ENCODE data around the gene RANGAP1.

The RANGAP1 gene

DNA sequence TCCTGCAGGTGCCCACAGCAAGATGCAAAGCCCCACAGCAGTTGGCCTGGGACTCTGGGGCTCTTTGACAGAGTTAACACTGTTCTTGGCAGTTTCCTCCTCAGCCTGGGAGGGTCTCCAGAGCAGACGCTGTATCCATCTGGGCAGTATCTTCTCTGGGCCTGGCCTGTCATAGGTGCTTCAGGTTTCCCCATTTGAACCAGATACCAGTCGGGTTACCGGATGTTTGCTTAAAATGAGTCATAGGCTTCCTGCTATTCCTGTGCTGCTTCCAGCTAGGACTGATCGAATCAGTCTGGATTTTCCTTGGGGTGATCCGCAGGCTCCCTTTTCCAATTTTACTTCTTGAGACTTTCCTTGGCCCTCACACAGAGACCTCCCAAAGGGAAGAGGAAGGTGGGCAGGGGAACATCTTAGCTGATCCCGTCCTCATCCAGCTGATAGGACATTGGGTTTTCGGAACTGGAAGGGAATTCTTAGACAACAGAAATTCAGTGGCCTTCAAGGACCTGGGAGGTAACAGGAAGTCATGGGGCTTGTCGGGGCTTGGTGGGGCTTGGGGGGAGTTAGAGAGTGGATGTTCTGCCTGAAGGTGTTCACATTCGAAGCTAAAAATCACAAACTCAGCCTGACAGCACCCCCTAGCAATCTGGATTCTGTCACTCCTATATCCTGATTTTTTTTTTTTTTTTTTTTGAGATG, 2.4 kb upstream of the RANGAP1 start:
- Mint-ChIP-seq H3K27me3 (no peaks in the 10 kb centered on the region), H3K36me3 (ENCODE audit: insufficient read depth) (peaks cover 27% of the 10 kb centered on the region), H3K4me1 (ENCODE audit: low read depth in 2 of 2) (peaks cover 13 to 15% of the 10 kb centered on the region in 2 donors), H3K27ac (peak overlapping the region; percentile 69 to 72), H3K9me3 (no peaks in the 10 kb centered on the region), H3K4me3 (peak overlapping the region; percentile 47 to 55)
- no peak for DNase-seq
- no peak for ATAC-seq (replicated peaks)

- peak; percentile 16 for ATAC-seq (replicated peaks)
- Mint-ChIP-seq H3K27me3 (no peaks in the 10 kb centered on the region), H3K9me3 (no peaks in the 10 kb centered on the region), H3K4me3 (peak overlapping the region; percentile 85 to 88), H3K4me1 (ENCODE audit: low read depth in 2 of 2) (peaks cover 20% of the 10 kb centered on the region in 2 donors), H3K27ac (peak overlapping the region; percentile 95 to 97), H3K36me3 (ENCODE audit: insufficient read depth) (peaks cover 31% of the 10 kb centered on the region)
- DNase-seq, result peak in 1 of 3 experiments; percentile 43
Observed at GRCh38 chr22:41286639-41287091, 678 bp upstream of the RANGAP1 start.

- H3K27me3 Mint-ChIP-seq, result no peaks in the 10 kb centered on the region
- peaks cover 33% of the 10 kb centered on the region for H3K36me3 Mint-ChIP-seq (ENCODE audit: insufficient read depth)
- peak overlapping the region; percentile 85 to 88 for H3K4me3 Mint-ChIP-seq
- ATAC-seq (replicated peaks), result peak; percentile 62
- peak overlapping the region; percentile 95 to 97 for H3K27ac Mint-ChIP-seq
- H3K4me1 Mint-ChIP-seq (ENCODE audit: low read depth in 2 of 2), result peaks cover 23 to 25% of the 10 kb centered on the region in 2 donors
- no peaks in the 10 kb centered on the region for H3K9me3 Mint-ChIP-seq
- peak; percentile 82 to 83 (median 82) for DNase-seq
Observed at GRCh38 chr22:41285441-41285819, 557 bp downstream of the RANGAP1 start.

DNA sequence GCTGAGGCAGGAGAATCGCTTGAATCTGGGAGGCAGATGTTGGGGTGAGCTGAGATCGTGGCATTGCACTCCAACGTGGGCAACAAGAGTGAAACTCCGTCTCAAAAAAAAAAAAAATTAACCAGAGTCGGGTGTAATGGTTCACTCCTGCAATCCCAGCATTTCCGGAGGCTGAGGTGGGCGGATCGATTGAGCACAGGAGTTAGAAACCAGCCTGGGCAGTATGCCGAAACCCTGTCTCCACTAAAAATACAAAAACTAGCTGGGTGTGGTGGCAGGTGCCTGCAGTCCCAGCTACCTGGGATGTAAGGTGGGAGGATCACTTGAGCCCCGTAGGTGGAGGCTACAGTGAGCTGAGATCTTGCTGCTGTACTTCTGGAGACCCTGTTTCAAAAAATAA, 1.5 kb downstream of the RANGAP1 start:
- Mint-ChIP-seq H3K27ac (peak overlapping the region; percentile 95 to 97), H3K36me3 (ENCODE audit: insufficient read depth) (peaks cover 41% of the 10 kb centered on the region), H3K27me3 (no peaks in the 10 kb centered on the region), H3K4me1 (ENCODE audit: low read depth in 2 of 2) (peaks cover 23 to 25% of the 10 kb centered on the region in 2 donors), H3K4me3 (peak overlapping the region; percentile 85 to 88), H3K9me3 (no peaks in the 10 kb centered on the region)
- ATAC-seq (replicated peaks), result no peak
- DNase-seq, result no peak

GRCh38 chr22:41280854-41281253, 5.1 kb downstream of the RANGAP1 start:
- peaks cover 17 to 22% of the 10 kb centered on the region in 2 donors for H3K4me1 Mint-ChIP-seq (ENCODE audit: low read depth in 2 of 2)
- H3K27ac Mint-ChIP-seq, result peak overlapping the region in 1 of 2 donors; percentile 12
- H3K36me3 Mint-ChIP-seq (ENCODE audit: insufficient read depth), result peaks cover 64% of the 10 kb centered on the region
- DNase-seq, result no peak
- no peak overlapping the region for H3K4me3 Mint-ChIP-seq
- no peaks in the 10 kb centered on the region for H3K27me3 Mint-ChIP-seq
- no peak for ATAC-seq (replicated peaks)
- no peaks in the 10 kb centered on the region for H3K9me3 Mint-ChIP-seq

- H3K36me3 Mint-ChIP-seq (ENCODE audit: insufficient read depth), result peaks cover 65% of the 10 kb centered on the region
- peaks cover 14 to 22% of the 10 kb centered on the region in 2 donors for H3K4me1 Mint-ChIP-seq (ENCODE audit: low read depth in 2 of 2)
- no peak overlapping the region for H3K4me3 Mint-ChIP-seq
- no peaks in the 10 kb centered on the region for H3K9me3 Mint-ChIP-seq
- DNase-seq (no peak), ATAC-seq (replicated peaks) (no peak)
- H3K27me3 Mint-ChIP-seq, result no peaks in the 10 kb centered on the region
- peak overlapping the region in 1 of 2 donors; percentile 38 for H3K27ac Mint-ChIP-seq
Observed at GRCh38 chr22:41280065-41280464, 5.9 kb downstream of the RANGAP1 start.

- Mint-ChIP-seq H3K36me3 (ENCODE audit: insufficient read depth) (peaks cover 97% of the 10 kb centered on the region), H3K4me3 (no peak overlapping the region), H3K9me3 (no peaks in the 10 kb centered on the region), H3K27ac (no peak overlapping the region), H3K27me3 (no peaks in the 10 kb centered on the region), H3K4me1 (ENCODE audit: low read depth in 2 of 2) (peaks cover 0 to 7% of the 10 kb centered on the region in 2 donors)
- DNase-seq (no peak), ATAC-seq (replicated peaks) (no peak)
Observed at GRCh38 chr22:41274856-41275255, 11.1 kb downstream of the RANGAP1 start.

- Mint-ChIP-seq H3K27ac (no peak overlapping the region), H3K4me3 (no peak overlapping the region), H3K4me1 (ENCODE audit: low read depth in 2 of 2) (peaks cover 0 to 7% of the 10 kb centered on the region in 2 donors), H3K36me3 (ENCODE audit: insufficient read depth) (peaks cover 94% of the 10 kb centered on the region), H3K9me3 (no peaks in the 10 kb centered on the region), H3K27me3 (no peaks in the 10 kb centered on the region)
- ATAC-seq (replicated peaks) (no peak), DNase-seq (no peak)
Observed at GRCh38 chr22:41273128-41273527, 12.9 kb downstream of the RANGAP1 start.

GRCh38 chr22:41271787-41272186, 14.2 kb downstream of the RANGAP1 start:
- Mint-ChIP-seq H3K4me3 (no peak overlapping the region), H3K27me3 (no peaks in the 10 kb centered on the region), H3K27ac (no peak overlapping the region), H3K9me3 (no peaks in the 10 kb centered on the region), H3K4me1 (ENCODE audit: low read depth in 2 of 2) (peaks cover 0 to 1% of the 10 kb centered on the region in 2 donors), H3K36me3 (ENCODE audit: insufficient read depth) (peaks cover 90% of the 10 kb centered on the region)
- DNase-seq (no peak), ATAC-seq (replicated peaks) (no peak)

DNA sequence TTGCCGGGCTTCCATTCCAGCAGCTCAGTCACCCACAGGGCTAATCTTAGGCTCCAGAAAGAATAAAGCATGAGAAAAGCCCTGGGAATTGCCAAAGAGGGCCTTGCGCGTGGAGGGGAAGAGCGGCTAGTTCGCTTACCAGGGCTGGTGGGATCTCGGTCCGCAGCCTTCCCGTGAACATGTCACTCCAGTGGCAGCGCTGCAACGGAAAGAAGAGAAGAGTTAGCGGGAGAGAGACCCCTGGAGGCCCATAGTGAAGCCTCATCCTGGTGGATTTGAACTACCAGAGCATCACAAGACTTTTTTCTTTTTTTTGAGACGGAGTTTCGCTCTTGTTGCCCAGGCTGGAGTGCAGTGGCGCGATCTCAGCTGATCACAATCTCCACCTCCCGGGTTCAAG, 18.0 kb downstream of the RANGAP1 start:
- peak overlapping the region in 1 of 2 donors; percentile 55 for H3K27ac Mint-ChIP-seq
- H3K4me3 Mint-ChIP-seq, result no peak overlapping the region
- DNase-seq (no peak), ATAC-seq (replicated peaks) (no peak)
- H3K36me3 Mint-ChIP-seq (ENCODE audit: insufficient read depth), result peaks cover 77% of the 10 kb centered on the region
- H3K4me1 Mint-ChIP-seq (ENCODE audit: low read depth in 2 of 2), result peaks cover 0 to 1% of the 10 kb centered on the region in 2 donors
- no peaks in the 10 kb centered on the region for H3K9me3 Mint-ChIP-seq
- H3K27me3 Mint-ChIP-seq, result no peaks in the 10 kb centered on the region

DNA sequence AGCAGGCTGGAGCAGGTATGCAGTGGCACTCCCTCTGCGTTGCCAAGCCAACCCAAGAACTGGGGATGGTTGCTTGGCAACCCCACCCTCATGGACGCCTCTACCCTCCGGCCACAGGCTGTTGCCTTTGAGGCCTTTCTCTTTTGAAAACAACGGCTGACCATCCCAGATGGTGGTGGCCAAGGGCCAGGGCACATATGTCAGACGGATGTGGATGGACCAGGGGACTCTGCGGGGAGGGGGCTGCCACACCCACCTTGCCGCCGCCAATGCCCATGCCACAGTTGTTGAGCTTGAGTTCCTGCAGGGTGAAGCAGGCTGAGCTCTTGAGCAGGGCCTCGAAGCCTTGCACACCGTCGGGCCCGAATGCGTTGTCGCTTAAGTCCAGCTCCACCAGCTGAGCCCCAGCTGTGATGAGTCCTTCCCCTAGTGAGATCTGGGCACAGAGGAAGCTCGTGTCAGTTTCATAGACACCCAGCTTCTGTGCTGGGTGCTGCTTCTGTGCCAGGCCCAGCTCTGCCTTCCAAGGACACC, 21.5 kb downstream of the RANGAP1 start:
- Mint-ChIP-seq H3K4me3 (no peak overlapping the region), H3K27ac (peak overlapping the region in 1 of 2 donors; percentile 56), H3K27me3 (no peaks in the 10 kb centered on the region), H3K9me3 (no peaks in the 10 kb centered on the region), H3K4me1 (ENCODE audit: low read depth in 2 of 2) (peaks cover 0 to 1% of the 10 kb centered on the region in 2 donors), H3K36me3 (ENCODE audit: insufficient read depth) (peaks cover 53% of the 10 kb centered on the region)
- no peak for ATAC-seq (replicated peaks)
- no peak for DNase-seq

- Mint-ChIP-seq H3K27ac (peak overlapping the region in 1 of 2 donors; percentile 71), H3K36me3 (ENCODE audit: insufficient read depth) (peaks cover 54% of the 10 kb centered on the region), H3K4me3 (no peak overlapping the region), H3K9me3 (no peaks in the 10 kb centered on the region), H3K27me3 (no peaks in the 10 kb centered on the region), H3K4me1 (ENCODE audit: low read depth in 2 of 2) (peaks cover 0 to 1% of the 10 kb centered on the region in 2 donors)
- ATAC-seq (replicated peaks) (no peak), DNase-seq (no peak)
Observed at GRCh38 chr22:41263704-41264103, 22.3 kb downstream of the RANGAP1 start.

DNA sequence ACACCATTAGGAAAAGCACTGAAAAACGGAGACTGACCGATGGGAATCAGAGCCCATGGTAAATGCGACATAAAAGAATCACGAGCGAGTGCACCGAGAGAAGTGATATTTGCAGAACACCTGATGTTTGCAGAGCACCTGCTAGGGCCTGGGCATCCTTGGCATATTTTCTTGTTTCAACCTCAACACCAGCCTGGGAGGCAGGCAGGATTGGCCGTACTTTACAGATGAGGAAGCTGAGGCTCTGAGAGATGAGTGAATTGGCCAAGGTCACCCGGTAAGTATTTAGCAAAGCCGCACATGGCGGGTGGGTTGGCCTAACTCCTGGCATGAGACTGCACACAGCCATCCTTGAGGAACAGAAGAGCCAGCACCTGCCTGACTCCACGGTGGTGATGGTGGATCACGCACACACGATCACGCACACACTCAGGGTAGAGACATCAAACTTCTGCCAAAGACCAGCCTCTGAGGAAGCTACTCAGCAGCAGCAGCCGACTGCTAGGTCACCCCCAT, 23.7 kb downstream of the RANGAP1 start:
- no peak overlapping the region for H3K27ac Mint-ChIP-seq

More for the DNA sequence above, 23.7 kb downstream of the RANGAP1 start:
- Mint-ChIP-seq H3K9me3 (no peaks in the 10 kb centered on the region), H3K36me3 (ENCODE audit: insufficient read depth) (peaks cover 57% of the 10 kb centered on the region), H3K4me1 (ENCODE audit: low read depth in 2 of 2) (no peaks in the 10 kb centered on the region), H3K27me3 (no peaks in the 10 kb centered on the region), H3K4me3 (no peak overlapping the region)
- DNase-seq (no peak), ATAC-seq (replicated peaks) (no peak)

Data from effector memory CD8-positive, alpha-beta T cell (primary cell).